ENCODE results near the gene NEURL3.

Gene NEURL3

DNA sequence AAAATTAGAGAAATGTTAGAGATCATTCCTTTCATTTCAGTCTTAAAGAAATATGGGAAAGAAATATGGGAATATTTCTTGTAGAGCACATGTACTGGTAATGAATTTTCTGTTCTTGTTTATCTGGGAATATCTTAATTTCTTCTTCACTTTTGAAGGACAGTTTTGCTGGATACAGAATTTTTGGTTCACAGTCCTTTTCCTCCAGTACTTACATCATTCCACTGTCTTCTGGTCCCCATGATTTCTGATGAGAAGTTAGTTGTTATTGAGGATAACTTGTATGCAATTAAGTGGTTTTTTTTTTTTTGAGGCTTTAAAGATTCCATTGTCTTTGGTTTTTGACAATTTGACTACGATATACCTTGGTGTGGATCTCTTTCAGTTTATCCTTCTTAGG lies 11.0 kb downstream of the NEURL3 start:
- H3K79me2 ChIP-seq (ENCODE audit: insufficient read depth, low read length): no peaks in the 10 kb centered on the region
- no peak overlapping the region for H3K4me2 ChIP-seq (ENCODE audit: low read depth, low read length, poor library complexity, severe bottlenecking)
- TF ChIP-seq EZH2phosphoT487 (conservative IDR thresholded peaks at IDR 0.05; ENCODE audit: low read length): no peak
- TF ChIP-seq, protein P1, sequence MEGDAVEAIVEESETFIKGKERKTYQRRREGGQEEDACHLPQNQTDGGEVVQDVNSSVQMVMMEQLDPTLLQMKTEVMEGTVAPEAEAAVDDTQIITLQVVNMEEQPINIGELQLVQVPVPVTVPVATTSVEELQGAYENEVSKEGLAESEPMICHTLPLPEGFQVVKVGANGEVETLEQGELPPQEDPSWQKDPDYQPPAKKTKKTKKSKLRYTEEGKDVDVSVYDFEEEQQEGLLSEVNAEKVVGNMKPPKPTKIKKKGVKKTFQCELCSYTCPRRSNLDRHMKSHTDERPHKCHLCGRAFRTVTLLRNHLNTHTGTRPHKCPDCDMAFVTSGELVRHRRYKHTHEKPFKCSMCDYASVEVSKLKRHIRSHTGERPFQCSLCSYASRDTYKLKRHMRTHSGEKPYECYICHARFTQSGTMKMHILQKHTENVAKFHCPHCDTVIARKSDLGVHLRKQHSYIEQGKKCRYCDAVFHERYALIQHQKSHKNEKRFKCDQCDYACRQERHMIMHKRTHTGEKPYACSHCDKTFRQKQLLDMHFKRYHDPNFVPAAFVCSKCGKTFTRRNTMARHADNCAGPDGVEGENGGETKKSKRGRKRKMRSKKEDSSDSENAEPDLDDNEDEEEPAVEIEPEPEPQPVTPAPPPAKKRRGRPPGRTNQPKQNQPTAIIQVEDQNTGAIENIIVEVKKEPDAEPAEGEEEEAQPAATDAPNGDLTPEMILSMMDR (IDR thresholded peaks at IDR 0.05; ENCODE audit: insufficient read depth, low read length, poor library complexity, severe bottlenecking): no peak
- no peak overlapping the region for H3K27ac ChIP-seq (ENCODE audit: low read depth, low read length)
- H3K36me3 ChIP-seq (ENCODE audit: low read length): no peaks in the 10 kb centered on the region
- H3K27me3 ChIP-seq (ENCODE audit: low read length): no peaks in the 10 kb centered on the region
- H2AFZ ChIP-seq (ENCODE audit: low read depth, low read length, severe bottlenecking): no peak overlapping the region
- H4K20me1 ChIP-seq (ENCODE audit: low read depth, low read length): no peaks in the 10 kb centered on the region
- H3K9ac ChIP-seq (ENCODE audit: low read length): no peak overlapping the region
- H3K9me2 ChIP-seq (replicated peaks; ENCODE audit: insufficient read depth, low read length): no peaks in the 10 kb centered on the region
- H3K9me3 ChIP-seq (ENCODE audit: insufficient read depth, low read length): no peaks in the 10 kb centered on the region
- no peak overlapping the region for H3K4me3 ChIP-seq (ENCODE audit: insufficient read depth, low read length, poor library complexity, severe bottlenecking)
- H3F3A ChIP-seq (ENCODE audit: insufficient read depth): no peaks in the 10 kb centered on the region

DNA sequence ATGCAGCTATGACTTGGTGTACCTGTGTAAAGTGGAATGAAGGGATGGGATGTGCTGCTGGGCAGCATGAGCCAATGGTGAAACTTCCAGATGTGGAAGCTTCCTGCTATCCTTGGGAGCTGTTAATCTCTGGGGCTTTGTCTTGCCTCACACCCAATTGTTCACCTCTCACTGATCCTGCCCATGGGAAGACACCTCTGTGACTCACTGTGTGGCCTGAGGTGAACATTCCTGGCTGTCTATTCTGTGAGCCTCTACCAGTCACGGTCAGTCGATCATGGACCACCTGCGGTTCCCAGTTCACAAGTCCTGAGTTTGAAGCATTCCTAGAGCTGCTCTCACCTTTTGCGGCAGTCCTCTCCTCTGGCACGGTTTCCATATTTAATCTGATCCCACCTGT lies 12.1 kb downstream of the NEURL3 start:
- Histone ChIP-seq H3K9me3 (ENCODE audit: insufficient read depth, low read length) (no peaks in the 10 kb centered on the region), H3K36me3 (ENCODE audit: low read length) (no peaks in the 10 kb centered on the region), H3K27ac (ENCODE audit: low read depth, low read length) (no peak overlapping the region), H2AFZ (ENCODE audit: low read depth, low read length, severe bottlenecking) (no peak overlapping the region), H3K9me2 (replicated peaks; ENCODE audit: insufficient read depth, low read length) (no peaks in the 10 kb centered on the region), H3F3A (ENCODE audit: insufficient read depth) (no peaks in the 10 kb centered on the region), H3K4me2 (ENCODE audit: low read depth, low read length, poor library complexity, severe bottlenecking) (no peak overlapping the region), H3K79me2 (ENCODE audit: insufficient read depth, low read length) (no peaks in the 10 kb centered on the region), H3K4me3 (ENCODE audit: insufficient read depth, low read length, poor library complexity, severe bottlenecking) (no peak overlapping the region), H3K27me3 (ENCODE audit: low read length) (no peaks in the 10 kb centered on the region), H3K9ac (ENCODE audit: low read length) (no peak overlapping the region), H4K20me1 (ENCODE audit: low read depth, low read length) (no peaks in the 10 kb centered on the region)
- TF ChIP-seq EZH2phosphoT487 (conservative IDR thresholded peaks at IDR 0.05; ENCODE audit: low read length): no peak
- TF ChIP-seq, protein P1 (IDR thresholded peaks at IDR 0.05; ENCODE audit: insufficient read depth, low read length, poor library complexity, severe bottlenecking): no peak

DNA sequence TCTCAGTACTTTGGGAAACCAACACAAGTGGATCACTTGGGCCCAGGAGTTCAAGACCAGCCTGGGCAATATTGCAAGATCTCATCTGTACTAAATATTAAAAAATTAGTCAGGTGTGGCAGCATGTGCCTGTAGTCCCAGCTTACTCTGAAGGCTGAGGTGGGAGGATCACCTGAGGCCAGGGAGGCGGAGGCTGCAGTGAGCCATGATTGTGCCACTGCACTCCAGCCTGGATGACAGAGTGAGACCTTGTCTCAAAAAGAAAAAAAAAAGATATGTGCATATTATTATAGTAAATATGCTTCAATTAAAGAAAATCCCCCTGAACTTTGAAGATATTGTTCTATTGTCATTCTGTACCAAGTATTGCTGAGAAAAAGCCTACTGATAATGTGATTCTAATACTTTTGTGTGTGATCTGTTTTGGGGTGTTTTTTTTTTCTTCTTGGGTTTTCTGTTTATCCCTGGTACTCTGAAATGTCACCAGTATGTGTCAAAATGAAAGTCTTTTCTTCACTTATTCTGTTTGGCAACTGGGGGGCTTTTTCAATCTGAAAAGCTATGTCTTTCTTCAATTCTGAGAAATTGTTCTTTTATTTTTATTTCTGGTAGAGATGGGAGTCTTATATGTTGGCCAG lies 13.2 kb downstream of the NEURL3 start:
- Histone ChIP-seq H3F3A (ENCODE audit: insufficient read depth) (no peaks in the 10 kb centered on the region), H3K79me2 (ENCODE audit: insufficient read depth, low read length) (no peaks in the 10 kb centered on the region), H3K27me3 (ENCODE audit: low read length) (no peaks in the 10 kb centered on the region), H3K27ac (ENCODE audit: low read depth, low read length) (no peak overlapping the region), H3K4me2 (ENCODE audit: low read depth, low read length, poor library complexity, severe bottlenecking) (no peak overlapping the region), H3K36me3 (ENCODE audit: low read length) (no peaks in the 10 kb centered on the region), H3K9me2 (replicated peaks; ENCODE audit: insufficient read depth, low read length) (no peaks in the 10 kb centered on the region), H3K9me3 (ENCODE audit: insufficient read depth, low read length) (no peaks in the 10 kb centered on the region), H2AFZ (ENCODE audit: low read depth, low read length, severe bottlenecking) (no peak overlapping the region), H3K9ac (ENCODE audit: low read length) (no peak overlapping the region), H4K20me1 (ENCODE audit: low read depth, low read length) (no peaks in the 10 kb centered on the region), H3K4me3 (ENCODE audit: insufficient read depth, low read length, poor library complexity, severe bottlenecking) (no peak overlapping the region)
- TF ChIP-seq EZH2phosphoT487 (conservative IDR thresholded peaks at IDR 0.05; ENCODE audit: low read length): no peak
- TF ChIP-seq, protein P1 (IDR thresholded peaks at IDR 0.05; ENCODE audit: insufficient read depth, low read length, poor library complexity, severe bottlenecking): no peak

All from SU-DHL-6 (cell line).